Central memory CD8-positive, alpha-beta T cell (primary cell): Measurements from ENCODE around the gene FOXD4L1.
"Not testable (repeated sequence)": the region's sequence is repeated elsewhere in the genome, so short reads cannot be mapped to it uniquely, and the experiment has no call there.

Experiments used
- ATAC-seq: fragments of 150-1000 bp; cut with Tn5 transposase; replicated peaks from 2 replicates; pipeline ENCODE4 v1.10.0; 2022; ENCODE audit warnings: mild to moderate bottlenecking, moderate FRiP score, moderate number of reproducible peaks; ENCODE audit not compliant: poor library complexity, severe bottlenecking; ENCODE audit errors: extremely low read depth
- DNase-seq, 2 donors: peaks; one replicate each; pipeline ENCODE4 v3.0.0; 2021; ENCODE audit warnings: low spot score in 2 of 2
- H3K27ac Mint-ChIP-seq: one replicate; pipeline ENCODE4 v1.8.0; 2022; ENCODE audit warnings: low read depth, mild to moderate bottlenecking, moderate library complexity, mixed read lengths
- H3K27me3 Mint-ChIP-seq: one replicate; pipeline ENCODE4 v1.8.0; 2022; ENCODE audit warnings: mixed read lengths
- H3K36me3 Mint-ChIP-seq: one replicate; pipeline ENCODE4 v1.8.0; 2022; ENCODE audit warnings: mild to moderate bottlenecking, moderate library complexity, mixed read lengths; ENCODE audit not compliant: insufficient read depth
- H3K4me1 Mint-ChIP-seq: one replicate; pipeline ENCODE4 v1.8.0; 2022; ENCODE audit warnings: mixed read lengths
- H3K4me3 Mint-ChIP-seq: one replicate; pipeline ENCODE4 v1.8.0; 2022; ENCODE audit warnings: mild to moderate bottlenecking, moderate library complexity, mixed read lengths
- H3K9me3 Mint-ChIP-seq: one replicate; pipeline ENCODE4 v1.8.0; 2022; ENCODE audit warnings: mixed read lengths

Gene FOXD4L1

GRCh38 chr2:113507394-113508140 is 9.1 kb downstream of the FOXD4L1 start:
- ATAC-seq, H3K4me3 Mint-ChIP-seq, H3K27ac Mint-ChIP-seq: not testable (repeated sequence)

GRCh38 chr2:113508187-113508586 is 9.7 kb downstream of the FOXD4L1 start:
- H3K4me3 Mint-ChIP-seq, H3K27ac Mint-ChIP-seq: not testable (repeated sequence)

More at GRCh38 chr2:113507394-113508140, 9.1 kb downstream of the FOXD4L1 start:
- H3K27me3 Mint-ChIP-seq: peaks cover 24% of the 10 kb centered on the region
- DNase-seq, H3K4me1 Mint-ChIP-seq, H3K9me3 Mint-ChIP-seq, H3K36me3 Mint-ChIP-seq: not testable (repeated sequence)

GRCh38 chr2:113510913-113511312 is 12.4 kb downstream of the FOXD4L1 start:
- not testable (repeated sequence) for H3K36me3 Mint-ChIP-seq, DNase-seq, H3K9me3 Mint-ChIP-seq, ATAC-seq, H3K27ac Mint-ChIP-seq, H3K4me3 Mint-ChIP-seq, H3K4me1 Mint-ChIP-seq
- peaks cover 19% of the 10 kb centered on the region for H3K27me3 Mint-ChIP-seq

More at GRCh38 chr2:113508187-113508586, 9.7 kb downstream of the FOXD4L1 start:
- H3K4me1 Mint-ChIP-seq, H3K9me3 Mint-ChIP-seq, H3K36me3 Mint-ChIP-seq, DNase-seq, ATAC-seq: not testable (repeated sequence)
- peaks cover 19% of the 10 kb centered on the region for H3K27me3 Mint-ChIP-seq

GRCh38 chr2:113511859-113512258 is 13.4 kb downstream of the FOXD4L1 start:
- not testable (repeated sequence) for H3K4me1 Mint-ChIP-seq, H3K36me3 Mint-ChIP-seq, H3K27ac Mint-ChIP-seq, DNase-seq, H3K4me3 Mint-ChIP-seq, H3K9me3 Mint-ChIP-seq, ATAC-seq
- peaks cover 19% of the 10 kb centered on the region for H3K27me3 Mint-ChIP-seq

GRCh38 chr2:113515457-113515856 is 17.0 kb downstream of the FOXD4L1 start:
- H3K27ac Mint-ChIP-seq, H3K4me3 Mint-ChIP-seq, H3K4me1 Mint-ChIP-seq, H3K27me3 Mint-ChIP-seq, H3K36me3 Mint-ChIP-seq, DNase-seq, H3K9me3 Mint-ChIP-seq, ATAC-seq: not testable (repeated sequence)

- H3K27ac Mint-ChIP-seq, ATAC-seq, H3K9me3 Mint-ChIP-seq, H3K27me3 Mint-ChIP-seq, DNase-seq, H3K4me1 Mint-ChIP-seq, H3K36me3 Mint-ChIP-seq, H3K4me3 Mint-ChIP-seq: not testable (repeated sequence)
Observed at GRCh38 chr2:113515995-113516394, 17.5 kb downstream of the FOXD4L1 start.

- not testable (repeated sequence) for H3K9me3 Mint-ChIP-seq, H3K27ac Mint-ChIP-seq, H3K36me3 Mint-ChIP-seq, H3K4me1 Mint-ChIP-seq, DNase-seq, H3K4me3 Mint-ChIP-seq, H3K27me3 Mint-ChIP-seq
- ATAC-seq: peak; percentile 32
Observed at GRCh38 chr2:113517025-113517424, 18.6 kb downstream of the FOXD4L1 start.

- H3K36me3 Mint-ChIP-seq, H3K9me3 Mint-ChIP-seq, H3K4me3 Mint-ChIP-seq, H3K27me3 Mint-ChIP-seq, ATAC-seq, H3K27ac Mint-ChIP-seq, DNase-seq, H3K4me1 Mint-ChIP-seq: not testable (repeated sequence)
Observed at GRCh38 chr2:113520837-113521236, 22.4 kb downstream of the FOXD4L1 start.

GRCh38 chr2:113521492-113521891 is 23.0 kb downstream of the FOXD4L1 start:
- ATAC-seq, H3K36me3 Mint-ChIP-seq, H3K27ac Mint-ChIP-seq, H3K27me3 Mint-ChIP-seq, DNase-seq, H3K9me3 Mint-ChIP-seq, H3K4me1 Mint-ChIP-seq, H3K4me3 Mint-ChIP-seq: not testable (repeated sequence)

- not testable (repeated sequence) for H3K27me3 Mint-ChIP-seq, H3K27ac Mint-ChIP-seq, H3K9me3 Mint-ChIP-seq, H3K4me1 Mint-ChIP-seq, H3K36me3 Mint-ChIP-seq, ATAC-seq, H3K4me3 Mint-ChIP-seq, DNase-seq
Observed at GRCh38 chr2:113524986-113525385, 26.5 kb downstream of the FOXD4L1 start.

GRCh38 chr2:113527350-113528045 is 29.0 kb downstream of the FOXD4L1 start:
- H3K27ac Mint-ChIP-seq, H3K9me3 Mint-ChIP-seq, H3K27me3 Mint-ChIP-seq, H3K4me3 Mint-ChIP-seq, DNase-seq, H3K4me1 Mint-ChIP-seq, H3K36me3 Mint-ChIP-seq: not testable (repeated sequence)
- peak; percentile 83 for ATAC-seq

- not testable (repeated sequence) for DNase-seq, H3K9me3 Mint-ChIP-seq, ATAC-seq, H3K4me3 Mint-ChIP-seq, H3K27me3 Mint-ChIP-seq, H3K4me1 Mint-ChIP-seq, H3K36me3 Mint-ChIP-seq, H3K27ac Mint-ChIP-seq
Observed at GRCh38 chr2:113528126-113528525, 29.7 kb downstream of the FOXD4L1 start.

- ATAC-seq, H3K27ac Mint-ChIP-seq, H3K4me1 Mint-ChIP-seq, DNase-seq, H3K27me3 Mint-ChIP-seq, H3K9me3 Mint-ChIP-seq, H3K4me3 Mint-ChIP-seq, H3K36me3 Mint-ChIP-seq: not testable (repeated sequence)
Observed at GRCh38 chr2:113528904-113529303, 30.4 kb downstream of the FOXD4L1 start.
